GM18519 (cell line): Measurements from ENCODE around the gene QRFP.
"Not testable (repeated sequence)": the region's sequence is repeated elsewhere in the genome, so short reads cannot be mapped to it uniquely, and the experiment has no call there.

Experiments
- ATAC-seq: cut with Tn5 transposase; IDR thresholded peaks from one replicate; pipeline ENCODE4 v1.9.1; 2021; ENCODE audit warnings: mild to moderate bottlenecking, moderate library complexity; ENCODE audit not compliant: unreplicated experiment, low FRiP score

The QRFP gene

GRCh38 chr9:130920762-130921299 lies 24.2 kb upstream of the QRFP start:
- ATAC-seq = no peak

- ATAC-seq = no peak
Measured at GRCh38 chr9:130920233-130920632, 23.6 kb upstream of the QRFP start.

GRCh38 chr9:130919559-130920145 lies 23.0 kb upstream of the QRFP start:
- ATAC-seq = no peak

DNA sequence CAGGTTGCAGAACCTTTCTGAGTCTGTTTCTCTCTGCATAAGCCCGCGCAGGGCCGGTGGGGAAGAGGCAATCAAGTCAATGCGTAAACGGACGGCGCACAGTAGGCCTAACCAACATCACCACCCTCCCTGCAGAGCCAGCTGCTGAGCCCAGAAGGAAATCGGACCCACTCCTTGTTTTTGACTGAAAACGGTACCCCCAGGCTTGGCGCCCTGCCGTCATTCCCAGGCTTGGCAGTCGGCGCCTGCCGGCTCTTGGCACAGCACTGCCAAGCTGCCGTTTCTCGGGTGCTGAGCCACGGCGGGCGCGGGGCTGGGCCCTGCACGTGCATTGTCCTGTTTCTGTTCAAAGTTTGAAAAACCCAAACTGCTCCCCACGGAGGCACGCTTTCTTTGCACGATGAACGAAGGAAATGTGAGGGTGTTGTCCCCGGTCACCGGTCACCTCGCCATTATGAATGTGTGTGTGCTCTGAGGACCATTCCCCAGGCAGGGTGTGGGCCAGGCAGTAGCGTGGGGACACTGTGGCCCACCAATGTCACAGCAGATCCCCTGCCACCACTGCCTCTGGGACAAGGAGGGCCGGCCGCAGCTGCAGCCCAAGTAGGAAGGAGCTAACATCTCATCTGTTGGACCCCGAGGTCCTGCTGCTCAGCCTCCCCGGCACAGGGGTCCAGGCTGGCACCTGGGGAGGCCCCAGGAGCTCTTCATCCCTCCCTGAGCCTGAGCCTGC lies 22.4 kb upstream of the QRFP start:
- no peak for ATAC-seq

GRCh38 chr9:130918101-130918825 lies 21.7 kb upstream of the QRFP start:
- no peak for ATAC-seq

DNA sequence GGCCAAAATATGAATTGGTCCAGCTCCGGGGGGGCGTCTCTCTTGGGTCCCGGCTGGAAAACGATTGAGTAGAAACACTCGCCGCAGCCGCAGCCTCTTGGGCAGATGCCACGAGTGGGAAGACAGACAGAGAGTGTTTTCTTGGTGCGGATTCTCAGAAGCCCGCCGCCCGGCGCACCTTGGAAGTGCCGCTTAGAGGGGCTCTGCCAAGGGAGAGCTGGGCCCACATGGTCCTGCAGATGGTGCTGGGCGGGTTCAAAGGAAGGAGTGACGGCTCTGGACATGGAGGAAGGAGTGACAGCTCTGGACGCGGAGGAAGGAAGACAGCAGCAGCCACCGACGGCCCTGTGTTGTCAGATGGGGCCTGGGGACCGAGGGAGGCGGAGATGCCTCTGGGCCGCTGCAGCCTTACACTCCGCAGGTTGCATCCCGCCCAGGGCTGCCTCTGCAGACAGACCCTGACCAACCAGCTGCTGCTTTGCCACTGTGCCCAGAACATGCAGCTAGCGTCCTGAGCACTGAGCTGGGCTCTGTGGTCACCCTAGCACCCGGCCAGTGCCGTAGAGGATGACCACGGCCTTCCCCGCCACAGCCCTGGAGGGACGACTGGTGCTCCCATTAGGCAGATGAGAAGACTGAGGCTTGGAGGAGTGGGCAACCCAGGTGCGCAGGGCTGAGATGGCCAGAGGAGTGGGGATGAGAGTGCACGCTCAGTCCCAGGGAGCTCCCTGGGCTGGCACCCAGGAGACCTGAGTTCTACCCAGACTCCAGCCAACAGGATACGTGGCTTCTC lies 20.8 kb upstream of the QRFP start:
- ATAC-seq = no peak

DNA sequence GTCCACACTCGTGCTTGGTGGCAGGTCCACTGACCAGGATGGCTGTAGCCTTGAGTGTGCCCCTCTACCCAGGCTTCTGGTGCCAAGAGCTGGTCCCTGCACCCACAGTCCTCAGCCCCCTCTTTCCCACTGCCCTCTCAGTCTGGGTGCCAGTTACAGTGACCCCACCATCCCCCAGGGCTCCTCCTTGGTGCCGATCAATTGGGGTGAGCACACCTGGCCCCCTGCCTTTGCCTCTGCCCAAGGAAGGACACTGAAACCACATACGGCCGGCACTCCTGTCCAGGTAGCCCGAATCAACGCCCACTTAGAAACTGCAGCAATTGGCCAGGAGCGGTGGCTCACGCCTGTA lies 18.5 kb upstream of the QRFP start:
- no peak for ATAC-seq

GRCh38 chr9:130914417-130915095 lies 17.9 kb upstream of the QRFP start:
- ATAC-seq = no peak

- ATAC-seq = no peak
Measured at GRCh38 chr9:130913599-130914416, 17.2 kb upstream of the QRFP start.

GRCh38 chr9:130912932-130913598 lies 16.5 kb upstream of the QRFP start:
- no peak for ATAC-seq

DNA sequence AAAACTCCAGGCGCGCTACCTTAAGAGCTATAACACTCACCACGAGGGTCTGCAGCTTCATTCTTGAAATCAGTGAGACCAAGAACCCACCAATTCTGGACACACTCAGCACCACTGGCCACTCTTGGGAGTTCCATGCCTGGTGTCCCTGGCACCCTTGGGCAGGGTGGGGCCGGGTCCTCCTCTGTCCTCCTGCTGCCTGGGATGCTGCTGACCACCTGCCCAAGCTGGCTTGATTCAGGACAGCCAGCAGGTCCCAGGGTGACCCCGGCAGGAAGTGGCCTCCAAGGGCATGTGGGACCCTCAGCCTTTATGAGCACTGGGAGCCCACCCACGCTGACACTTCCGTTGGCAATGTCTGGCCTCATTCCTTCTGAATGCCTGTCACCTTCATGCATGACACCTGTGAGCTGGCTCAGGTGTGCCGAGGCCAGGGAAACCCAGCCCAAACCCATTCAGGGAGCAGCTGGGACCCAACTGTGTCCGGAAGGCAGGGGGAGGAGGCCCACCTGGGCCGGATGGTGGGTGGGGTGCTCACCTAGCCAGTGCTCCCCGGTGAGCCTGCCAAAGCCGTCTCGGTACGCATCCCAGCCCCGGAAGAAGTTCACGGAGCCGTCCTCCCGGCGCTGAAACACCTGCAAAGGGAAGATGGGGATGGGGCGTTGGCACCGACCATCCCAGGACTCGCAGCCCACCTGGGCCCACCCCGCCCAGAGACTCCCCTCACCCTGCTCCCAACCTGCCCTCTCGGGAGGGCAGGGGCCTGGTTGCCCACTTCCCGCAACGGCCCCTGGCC lies 14.8 kb upstream of the QRFP start:
- no peak for ATAC-seq

- ATAC-seq = not testable (repeated sequence)
Measured at GRCh38 chr9:130910670-130911069, 14.1 kb upstream of the QRFP start.

- ATAC-seq = not testable (repeated sequence)
Measured at GRCh38 chr9:130910041-130910440, 13.4 kb upstream of the QRFP start.

DNA sequence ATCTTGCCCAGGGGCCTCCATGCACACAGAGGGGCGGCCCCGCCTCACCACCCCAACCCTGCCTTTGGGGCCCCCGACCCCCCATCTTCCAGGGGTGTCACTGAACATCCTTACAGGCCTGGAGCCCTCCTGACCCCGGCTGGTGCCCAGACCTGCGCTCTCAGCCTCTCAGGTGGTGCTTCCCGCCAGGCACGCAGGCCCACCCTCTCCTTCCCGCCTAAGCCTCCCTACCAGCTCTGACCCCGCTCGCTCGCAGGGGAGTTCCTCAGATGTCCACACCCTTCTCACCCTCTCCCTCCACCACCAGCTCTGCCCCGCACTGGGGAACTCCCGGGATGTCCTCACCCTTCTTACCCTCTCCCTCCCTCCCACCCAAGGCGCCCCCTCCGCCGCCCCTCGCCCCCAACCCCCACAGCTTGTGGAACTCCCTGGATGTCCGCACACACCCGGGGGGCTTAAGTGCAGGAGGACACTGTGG lies 12.3 kb upstream of the QRFP start:
- ATAC-seq = no peak

DNA sequence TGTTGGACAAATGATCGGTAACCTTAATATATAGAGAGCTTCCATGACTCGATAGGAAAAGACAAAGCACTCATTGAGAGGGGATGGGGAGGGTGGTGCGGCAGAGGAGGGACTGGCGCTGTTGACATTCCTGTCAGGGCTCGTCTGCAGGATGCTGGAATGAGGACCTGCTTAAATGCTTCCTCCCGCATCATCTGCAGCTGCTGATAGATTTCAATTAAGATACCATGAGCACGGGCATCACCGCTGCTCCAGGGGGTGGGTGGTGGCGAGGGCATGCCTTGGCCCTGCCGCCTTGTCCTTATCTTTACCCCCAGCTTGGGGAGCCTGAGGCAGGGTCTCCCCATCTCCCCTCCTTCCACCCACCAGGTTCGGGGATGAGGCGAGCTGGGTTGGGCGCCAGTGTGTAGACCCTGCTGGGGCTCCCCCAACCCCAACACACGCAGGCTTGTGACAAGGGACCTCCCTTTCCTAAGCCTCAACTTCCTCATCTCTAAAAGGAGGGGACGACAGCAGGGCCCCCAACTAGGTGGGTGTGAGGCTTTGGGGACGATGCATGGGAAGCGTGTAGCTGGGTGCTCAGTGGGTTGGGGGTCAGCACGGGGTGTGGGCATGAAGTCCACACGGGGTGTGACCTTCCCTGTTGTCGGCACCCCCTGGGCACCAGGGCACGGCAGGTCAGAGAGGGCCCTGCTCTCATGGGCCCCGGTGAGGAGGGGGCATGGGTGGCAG lies 11.7 kb upstream of the QRFP start:
- ATAC-seq = no peak

GRCh38 chr9:130906735-130907416 lies 10.3 kb upstream of the QRFP start:
- no peak for ATAC-seq
